ENCODE measurements around the gene DUSP7.

DUSP7 gene

DNA sequence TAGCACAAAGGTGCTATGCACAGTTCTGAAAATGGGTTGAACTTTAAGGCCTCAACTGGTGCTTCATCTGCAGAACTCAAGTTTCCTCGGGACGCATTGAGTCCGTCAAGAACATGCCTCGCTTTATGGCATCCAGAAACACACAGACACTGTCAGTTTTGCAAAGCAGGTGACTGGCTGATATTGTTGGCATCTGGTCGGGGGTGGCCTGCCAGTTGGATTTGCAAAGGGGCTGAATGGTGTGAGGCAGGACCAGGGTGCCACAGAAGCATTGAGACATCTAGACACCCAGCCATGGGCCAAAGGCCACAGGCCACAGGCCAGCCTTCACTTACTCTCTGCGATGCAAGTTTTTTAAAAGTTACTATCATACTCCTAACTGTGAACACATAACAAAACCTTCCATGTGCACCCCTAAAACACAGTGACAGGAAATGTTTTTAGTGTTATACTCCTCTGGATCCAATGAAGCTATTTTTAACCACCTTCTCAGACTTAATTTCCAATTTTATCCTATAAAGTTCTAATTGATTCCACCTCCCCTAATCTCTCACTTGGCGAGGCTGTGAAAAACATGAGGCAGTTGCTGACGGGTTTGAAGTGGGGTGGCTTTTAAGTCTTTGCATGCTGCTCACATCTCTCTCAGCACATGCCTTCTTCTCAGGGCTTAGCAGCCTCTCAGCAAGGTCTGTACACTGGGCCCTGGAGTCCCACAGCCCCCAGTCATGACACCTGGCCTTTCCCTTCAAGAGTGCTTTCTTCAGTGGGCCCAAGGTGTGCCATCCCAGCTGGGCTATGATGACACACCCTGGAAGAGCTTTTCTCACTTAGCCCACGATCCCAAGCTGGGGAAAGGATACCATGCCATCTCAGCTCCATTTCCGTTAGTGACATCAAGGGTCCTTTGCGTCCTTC lies 38.5 kb upstream of the DUSP7 start:
- TF ChIP-seq, protein P1, sequence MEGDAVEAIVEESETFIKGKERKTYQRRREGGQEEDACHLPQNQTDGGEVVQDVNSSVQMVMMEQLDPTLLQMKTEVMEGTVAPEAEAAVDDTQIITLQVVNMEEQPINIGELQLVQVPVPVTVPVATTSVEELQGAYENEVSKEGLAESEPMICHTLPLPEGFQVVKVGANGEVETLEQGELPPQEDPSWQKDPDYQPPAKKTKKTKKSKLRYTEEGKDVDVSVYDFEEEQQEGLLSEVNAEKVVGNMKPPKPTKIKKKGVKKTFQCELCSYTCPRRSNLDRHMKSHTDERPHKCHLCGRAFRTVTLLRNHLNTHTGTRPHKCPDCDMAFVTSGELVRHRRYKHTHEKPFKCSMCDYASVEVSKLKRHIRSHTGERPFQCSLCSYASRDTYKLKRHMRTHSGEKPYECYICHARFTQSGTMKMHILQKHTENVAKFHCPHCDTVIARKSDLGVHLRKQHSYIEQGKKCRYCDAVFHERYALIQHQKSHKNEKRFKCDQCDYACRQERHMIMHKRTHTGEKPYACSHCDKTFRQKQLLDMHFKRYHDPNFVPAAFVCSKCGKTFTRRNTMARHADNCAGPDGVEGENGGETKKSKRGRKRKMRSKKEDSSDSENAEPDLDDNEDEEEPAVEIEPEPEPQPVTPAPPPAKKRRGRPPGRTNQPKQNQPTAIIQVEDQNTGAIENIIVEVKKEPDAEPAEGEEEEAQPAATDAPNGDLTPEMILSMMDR (IDR thresholded peaks at IDR 0.05) = no peak

DNA sequence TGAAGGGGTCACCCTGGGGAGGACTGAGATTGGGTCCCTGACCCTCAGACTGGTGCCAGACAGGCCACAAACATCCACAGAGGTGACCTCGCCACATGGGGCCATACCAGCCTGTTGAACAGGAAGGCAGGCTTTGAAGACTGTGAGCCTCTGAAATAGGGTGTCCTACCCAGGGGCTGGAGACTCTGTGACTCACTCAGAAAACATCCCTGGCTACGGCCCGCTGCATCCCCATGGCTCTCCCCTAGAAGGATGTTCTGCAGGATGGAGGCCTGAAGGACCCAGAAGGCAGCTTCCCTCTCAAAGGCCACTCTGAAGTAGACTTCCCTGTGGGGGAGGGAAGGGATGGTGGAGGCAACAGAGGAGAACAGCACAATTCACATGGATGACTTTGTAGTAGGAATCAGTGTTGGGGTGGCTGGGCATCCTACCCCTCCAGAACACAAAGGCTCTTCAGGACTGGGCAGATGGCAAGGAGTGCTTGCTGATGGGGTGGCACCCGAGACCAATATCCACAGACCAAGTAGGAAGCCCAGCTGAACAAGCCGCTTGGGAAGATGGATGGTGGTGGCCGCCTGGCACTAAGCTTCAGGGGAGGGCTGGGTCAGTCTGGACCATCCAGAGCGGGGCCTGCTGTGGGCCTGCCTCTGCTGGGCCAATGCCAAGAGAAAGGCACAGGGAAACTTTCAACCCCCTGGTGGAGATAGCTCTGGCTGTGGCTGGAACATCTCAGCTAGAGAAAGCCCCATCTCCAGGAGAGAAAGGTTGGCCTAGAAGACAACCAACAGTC lies 37.6 kb upstream of the DUSP7 start:
- TF ChIP-seq, protein P1 (IDR thresholded peaks at IDR 0.05) = no peak

DNA sequence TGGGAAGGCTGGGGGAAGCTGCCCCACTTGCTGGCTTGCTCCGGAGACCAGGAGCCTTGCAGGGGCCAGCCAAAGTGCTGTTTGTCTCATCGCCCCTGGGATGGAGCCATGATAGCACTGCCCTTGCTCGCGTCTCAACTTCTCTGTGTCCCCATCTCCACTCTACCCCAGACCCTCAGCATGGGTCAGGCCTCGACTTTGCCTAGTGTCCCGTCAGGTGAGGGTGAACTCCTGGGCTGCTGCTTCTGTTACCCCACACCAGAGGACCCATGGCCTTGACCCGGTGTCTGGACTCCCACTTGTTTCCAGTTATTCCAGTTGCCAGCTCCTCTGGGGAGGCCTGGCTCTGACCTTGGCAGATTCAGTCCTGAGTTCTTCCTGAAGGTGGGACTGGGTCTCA lies 36.5 kb upstream of the DUSP7 start:
- TF ChIP-seq, protein P1 (IDR thresholded peaks at IDR 0.05) = no peak

DNA sequence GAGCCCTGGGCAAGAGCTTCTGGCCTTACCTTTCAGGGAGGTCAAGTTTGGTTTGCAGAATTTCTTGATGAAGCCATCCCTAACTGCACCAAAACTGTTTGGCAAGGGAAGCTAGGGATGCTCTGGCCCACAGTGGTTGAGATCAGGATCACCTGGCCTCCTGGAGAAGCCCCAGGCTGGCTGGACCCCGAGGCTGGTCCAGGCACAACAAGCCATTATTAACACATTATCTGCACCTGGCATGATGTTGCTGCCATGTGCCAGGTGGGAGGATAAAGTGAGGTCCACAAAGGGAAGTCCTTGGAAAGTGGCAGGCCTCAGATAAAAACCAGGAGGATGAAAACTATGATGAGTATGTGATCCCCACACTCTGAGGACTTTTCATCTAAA lies 35.9 kb upstream of the DUSP7 start:
- TF ChIP-seq, protein P1 (IDR thresholded peaks at IDR 0.05) = no peak

DNA sequence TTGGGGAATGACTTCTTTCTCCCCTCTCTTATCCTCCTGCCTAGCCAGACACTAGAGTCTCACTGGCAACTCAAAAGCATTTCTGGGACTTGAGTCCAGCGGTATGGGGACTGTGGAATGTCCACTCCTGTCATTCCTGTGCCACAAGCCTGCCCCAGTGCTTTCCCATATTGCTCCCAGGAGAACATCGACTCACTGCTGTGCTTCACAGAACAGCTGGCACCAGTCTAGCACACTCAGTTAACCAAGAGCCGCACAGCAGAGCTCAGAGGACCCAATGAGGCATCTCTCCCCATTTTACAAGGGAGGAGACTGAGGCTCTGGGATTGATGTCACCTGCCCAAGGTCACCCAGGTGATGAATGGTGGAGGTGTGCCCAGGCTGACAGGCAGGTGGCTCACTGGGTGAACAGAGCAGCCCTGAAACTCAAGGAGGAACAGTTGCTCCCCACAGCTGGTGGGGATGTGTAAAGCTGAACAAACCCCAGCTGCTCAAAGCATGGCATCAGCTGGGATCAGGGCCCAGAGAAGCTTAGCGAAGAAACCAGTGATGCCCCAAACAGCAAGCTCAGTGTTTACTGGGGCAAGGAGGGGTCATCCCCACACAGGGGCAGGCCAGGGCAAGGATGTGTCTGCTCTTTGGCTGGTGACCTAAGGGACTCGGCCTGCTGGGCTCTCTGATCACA lies 35.4 kb upstream of the DUSP7 start:
- TF ChIP-seq, protein P1 (IDR thresholded peaks at IDR 0.05) = no peak

DNA sequence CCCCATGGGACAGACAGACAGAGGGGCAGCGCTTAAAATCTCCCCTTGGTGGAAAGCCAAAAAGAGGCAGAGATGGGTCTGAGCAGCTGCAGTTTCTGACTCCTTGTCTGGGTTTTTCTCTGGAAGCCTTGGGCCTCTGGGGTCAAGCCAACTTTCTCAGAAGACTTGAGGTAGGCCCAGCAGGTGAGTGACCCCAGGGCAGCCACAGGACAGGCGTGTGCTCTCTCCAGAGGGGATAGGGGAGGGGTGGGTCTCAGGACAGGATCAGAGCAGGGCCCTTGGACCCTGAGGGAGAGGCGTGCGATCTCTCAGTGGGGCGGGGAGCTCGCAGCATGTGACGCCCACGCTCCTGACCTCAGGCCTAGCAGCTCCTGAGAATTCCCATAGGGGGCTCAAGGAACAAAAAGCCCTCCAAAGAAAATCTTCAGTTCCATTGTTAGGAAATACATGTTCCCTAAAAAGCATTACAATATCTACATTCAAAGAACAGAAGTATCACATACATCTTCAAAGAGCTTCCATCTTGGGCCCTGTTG lies 34.6 kb upstream of the DUSP7 start:
- TF ChIP-seq, protein P1 (IDR thresholded peaks at IDR 0.05) = no peak

All from LNCAP (cell line).